HG03521 (cell line): ENCODE results near the gene TP53TG3B.
"Not testable (repeated sequence)": the region's sequence is repeated elsewhere in the genome, so short reads cannot be mapped to it uniquely, and the experiment has no call there.

Experiments
- ATAC-seq: cut with Tn5 transposase; IDR thresholded peaks from one replicate; pipeline ENCODE4 v1.9.1; 2021; ENCODE audit warnings: mild to moderate bottlenecking, moderate library complexity; ENCODE audit not compliant: unreplicated experiment

Gene TP53TG3B, protein sequence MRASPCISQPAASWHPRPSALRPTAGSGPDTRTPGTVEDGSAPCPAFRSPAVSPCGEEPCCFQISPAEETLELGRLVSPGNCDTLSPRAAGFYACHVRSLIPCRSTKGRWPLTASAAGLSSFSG

DNA sequence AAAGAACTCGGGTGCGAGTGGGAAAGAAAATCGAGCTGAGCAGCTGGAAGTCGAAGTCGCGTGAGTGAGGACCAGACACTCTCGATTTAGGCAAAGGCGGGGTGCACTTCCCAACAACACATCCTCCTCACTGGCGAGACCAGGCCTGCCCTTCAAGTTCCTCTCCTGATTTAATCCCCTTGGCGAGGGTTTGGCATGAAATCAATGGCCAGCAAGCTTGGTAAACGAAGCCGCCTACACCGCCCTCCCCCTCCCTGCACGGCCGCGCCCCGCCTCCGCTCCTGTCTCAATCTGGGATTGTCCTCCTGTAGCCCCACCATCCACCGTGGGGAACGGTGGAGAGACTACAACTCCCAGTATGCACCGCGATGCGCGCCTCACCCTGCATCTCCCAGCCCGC, at the start of gene TP53TG3B:
Gene TP53TG3B, plus strand, starts transcription at position 301 of the 400 bp plus-strand sequence. Its CDS starts 68 bp downstream, at position 369.
- not testable (repeated sequence) for ATAC-seq

DNA sequence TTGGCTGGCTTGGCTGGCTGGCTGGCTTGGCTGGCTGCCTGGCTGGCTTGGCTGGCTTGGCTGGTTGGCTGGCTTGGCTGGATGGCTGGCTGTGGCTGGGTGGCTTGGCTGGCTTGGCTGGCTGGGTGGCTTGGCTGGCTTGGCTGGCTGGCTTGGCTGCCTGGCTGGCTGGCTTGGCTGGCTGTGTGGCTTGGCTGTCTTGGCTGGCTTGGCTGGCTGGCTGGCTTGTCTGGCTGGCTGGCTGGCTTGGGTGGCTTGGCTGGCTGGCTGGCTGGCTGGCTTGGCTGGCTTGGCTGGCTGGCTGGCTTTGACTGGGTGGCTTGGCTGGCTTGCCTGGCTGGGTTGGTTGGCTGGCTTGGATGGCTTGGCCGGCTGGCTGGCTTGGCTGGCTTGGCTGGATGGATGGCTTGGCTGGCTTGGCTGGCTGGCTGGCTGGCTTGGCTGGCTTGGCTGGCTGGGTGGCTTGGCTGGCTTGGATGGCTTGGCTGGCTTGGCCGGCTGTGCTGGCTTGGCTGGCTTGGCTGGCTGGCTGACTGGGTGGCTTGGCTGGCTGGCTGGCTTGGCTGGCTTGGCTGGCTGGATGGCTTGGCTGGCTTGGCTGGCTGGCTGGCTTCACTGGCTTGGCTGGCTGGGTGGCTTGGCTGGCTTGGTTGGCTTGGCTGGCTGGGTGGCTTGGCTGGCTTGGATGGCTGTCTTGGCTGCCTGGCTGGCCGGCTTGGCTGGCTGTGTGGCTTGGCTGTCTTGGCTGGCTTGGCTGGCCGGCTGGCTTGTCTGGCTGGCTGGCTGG, 24.2 kb upstream of the TP53TG3B start:
- not testable (repeated sequence) for ATAC-seq

GRCh38 chr16:33337627-33338542, 22.8 kb upstream of the TP53TG3B start:
- not testable (repeated sequence) for ATAC-seq

DNA sequence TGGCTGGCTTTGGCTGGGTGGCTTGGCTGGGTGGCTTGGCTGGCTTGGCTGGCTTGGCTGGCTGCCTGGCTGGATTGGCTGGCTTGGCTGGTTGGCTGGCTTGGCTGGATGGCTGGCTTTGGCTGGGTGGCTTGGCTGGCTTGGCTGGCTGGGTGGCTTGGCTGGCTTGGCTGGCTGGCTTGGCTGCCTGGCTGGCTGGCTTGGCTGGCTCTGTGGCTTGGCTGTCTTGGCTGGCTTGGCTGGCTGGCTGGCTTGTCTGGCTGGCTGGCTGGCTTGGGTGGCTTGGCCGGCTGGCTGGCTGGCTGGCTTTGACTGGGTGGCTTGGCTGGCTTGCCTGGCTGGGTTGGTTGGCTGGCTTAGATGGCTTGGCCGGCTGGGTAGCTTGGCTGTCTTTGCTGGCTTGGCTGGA, 22.1 kb upstream of the TP53TG3B start:
- not testable (repeated sequence) for ATAC-seq

DNA sequence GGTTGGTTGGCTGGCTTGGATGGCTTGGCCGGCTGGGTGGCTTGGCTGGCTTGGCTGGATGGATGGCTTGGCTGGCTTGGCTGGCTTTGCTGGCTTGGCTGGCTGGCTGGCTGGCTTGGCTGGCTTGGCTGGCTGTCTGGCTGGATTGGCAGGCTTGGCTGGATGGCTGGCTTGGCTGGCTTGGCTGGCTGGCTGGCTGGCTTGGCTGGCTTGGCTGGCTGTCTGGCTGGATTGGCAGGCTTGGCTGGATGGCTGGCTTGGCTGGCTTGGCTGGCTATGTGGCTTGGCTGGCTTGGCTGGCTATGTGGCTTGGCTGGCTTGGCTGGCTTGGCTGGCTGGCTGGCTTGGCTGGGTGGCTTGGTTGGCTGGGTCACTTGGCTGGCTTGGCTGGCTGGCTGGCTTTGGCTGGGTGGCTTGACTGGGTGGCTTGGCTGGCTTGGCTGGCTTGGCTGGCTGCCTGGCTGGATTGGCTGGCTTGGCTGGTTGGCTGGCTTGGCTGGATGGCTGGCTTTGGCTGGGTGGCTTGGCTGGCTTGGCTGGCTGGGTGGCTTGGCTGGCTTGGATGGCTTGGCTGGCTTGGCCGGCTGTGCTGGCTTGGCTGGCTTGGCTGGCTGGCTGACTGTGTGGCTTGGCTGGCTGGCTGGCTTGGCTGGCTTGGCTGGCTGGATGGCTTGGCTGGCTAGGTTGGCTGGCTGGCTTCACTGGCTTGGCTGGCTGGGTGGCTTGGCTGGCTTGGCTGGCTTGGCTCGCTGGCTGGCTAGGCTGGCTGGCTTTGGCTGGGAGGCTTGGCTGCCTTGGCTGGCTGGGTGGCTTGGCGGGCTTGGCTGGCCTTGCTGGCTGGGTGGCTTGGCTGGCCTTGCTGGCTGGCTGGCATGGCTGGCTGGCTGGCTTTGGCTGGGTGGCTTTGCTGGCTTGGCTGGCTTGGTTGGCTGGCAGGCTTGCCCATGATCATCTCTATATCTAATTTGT, 21.3 kb upstream of the TP53TG3B start:
- not testable (repeated sequence) for ATAC-seq
